ENCODE data around the gene HEPACAM2.

Gene HEPACAM2

DNA sequence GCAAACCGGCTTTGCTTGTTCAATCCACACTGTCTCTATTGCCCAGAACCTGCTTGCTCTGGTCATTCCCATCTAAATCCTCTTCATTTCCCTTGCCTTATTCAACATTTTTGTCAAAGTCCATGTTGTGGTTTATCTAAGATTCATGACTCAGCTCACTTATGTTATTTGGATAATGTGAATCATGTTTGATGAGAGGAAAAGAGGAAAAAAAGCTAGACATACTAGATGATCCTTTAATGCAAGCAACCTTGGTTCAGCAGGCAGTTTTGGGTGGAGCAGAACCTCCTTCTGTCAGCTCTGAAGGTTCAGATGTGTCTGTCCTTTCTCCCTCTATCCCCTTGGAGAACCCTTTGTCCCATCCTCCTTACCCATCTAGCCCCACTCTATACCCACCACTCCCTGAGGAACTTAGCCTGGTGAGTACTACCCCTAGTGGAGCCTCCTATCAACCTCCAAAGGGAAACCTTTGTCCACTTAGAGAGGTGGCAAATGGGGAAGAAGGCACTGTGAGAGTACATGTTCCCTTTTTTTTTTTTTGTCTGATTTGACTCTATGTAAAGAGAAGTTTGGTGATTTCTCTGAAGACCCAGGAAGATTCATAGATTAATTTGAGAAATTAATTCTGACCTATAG is 76.0 kb downstream of the HEPACAM2 start:
- TF ChIP-seq TAF1 (IDR thresholded peaks at IDR 0.05; ENCODE audit: borderline replicate concordance, insufficient read depth, low read length) (no peak), POLR2AphosphoS5 (IDR thresholded peaks at IDR 0.05; ENCODE audit: low read depth, low read length) (no peak), FOXP2 (optimal IDR thresholded peaks at IDR 0.05; ENCODE audit: borderline replicate concordance, extremely low read depth, extremely low read length, insufficient read depth) (no peak), SIN3A (IDR thresholded peaks at IDR 0.05; ENCODE audit: borderline replicate concordance, insufficient read depth, low read length) (no peak), REST (IDR thresholded peaks at IDR 0.05; ENCODE audit: insufficient read depth in 1 of 2, low read depth in 2 of 2, low read length in 2 of 2) (no peak)

DNA sequence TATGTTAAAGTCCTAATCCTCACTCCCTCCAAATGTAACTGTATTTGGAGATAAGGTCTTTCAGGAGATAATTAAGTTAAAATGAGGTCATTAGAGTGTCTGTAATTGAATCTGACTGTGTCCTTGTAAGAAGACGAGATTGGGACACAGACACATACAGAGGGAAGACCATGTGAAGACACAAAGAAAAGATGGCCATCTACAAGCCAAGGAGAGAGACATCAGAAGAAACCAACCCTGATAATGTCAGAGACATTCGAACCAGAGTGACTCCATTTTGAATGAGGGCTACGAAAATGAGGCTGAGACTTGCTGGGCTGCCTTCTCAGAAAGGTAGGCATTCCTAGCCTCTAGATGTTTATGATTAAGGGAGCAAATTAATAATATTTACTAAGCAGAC is 77.5 kb downstream of the HEPACAM2 start:
- TF ChIP-seq POLR2AphosphoS5 (IDR thresholded peaks at IDR 0.05; ENCODE audit: low read depth, low read length) (no peak), SIN3A (IDR thresholded peaks at IDR 0.05; ENCODE audit: borderline replicate concordance, insufficient read depth, low read length) (no peak), REST (IDR thresholded peaks at IDR 0.05; ENCODE audit: insufficient read depth in 1 of 2, low read depth in 2 of 2, low read length in 2 of 2) (no peak), TAF1 (IDR thresholded peaks at IDR 0.05; ENCODE audit: borderline replicate concordance, insufficient read depth, low read length) (no peak), FOXP2 (optimal IDR thresholded peaks at IDR 0.05; ENCODE audit: borderline replicate concordance, extremely low read depth, extremely low read length, insufficient read depth) (no peak)

DNA sequence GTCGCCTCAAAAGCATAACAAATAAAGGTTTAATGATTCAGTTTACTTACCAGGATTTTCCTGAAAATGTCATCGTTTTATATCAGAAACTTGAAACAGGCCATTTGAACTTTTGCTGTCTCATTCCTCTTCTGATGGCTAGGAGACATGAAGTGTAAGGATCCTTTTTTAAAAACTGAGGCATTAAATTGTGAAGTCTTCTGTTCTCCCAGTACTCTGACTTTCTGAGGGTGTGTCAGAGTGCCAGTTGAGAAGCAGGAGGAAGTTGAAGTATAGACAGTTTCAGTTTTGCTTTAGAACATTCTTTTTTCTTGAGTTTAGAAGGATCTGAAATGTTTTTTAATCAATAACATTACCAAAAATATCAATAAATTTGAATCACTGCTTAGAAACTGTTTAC is 78.1 kb downstream of the HEPACAM2 start, which contains the start of gene SAMD9L:
TSS of gene SAMD9L (minus strand) at position 242 of the 400 bp plus-strand sequence. CDS start 12,414 bp downstream, outside the sequence.
- TF ChIP-seq FOXP2 (optimal IDR thresholded peaks at IDR 0.05; ENCODE audit: borderline replicate concordance, extremely low read depth, extremely low read length, insufficient read depth): no peak
- no peak for TF ChIP-seq REST (IDR thresholded peaks at IDR 0.05; ENCODE audit: insufficient read depth in 1 of 2, low read depth in 2 of 2, low read length in 2 of 2)
- no peak for TF ChIP-seq TAF1 (IDR thresholded peaks at IDR 0.05; ENCODE audit: borderline replicate concordance, insufficient read depth, low read length)
- TF ChIP-seq SIN3A (IDR thresholded peaks at IDR 0.05; ENCODE audit: borderline replicate concordance, insufficient read depth, low read length): no peak
- TF ChIP-seq POLR2AphosphoS5 (IDR thresholded peaks at IDR 0.05; ENCODE audit: low read depth, low read length): no peak

DNA sequence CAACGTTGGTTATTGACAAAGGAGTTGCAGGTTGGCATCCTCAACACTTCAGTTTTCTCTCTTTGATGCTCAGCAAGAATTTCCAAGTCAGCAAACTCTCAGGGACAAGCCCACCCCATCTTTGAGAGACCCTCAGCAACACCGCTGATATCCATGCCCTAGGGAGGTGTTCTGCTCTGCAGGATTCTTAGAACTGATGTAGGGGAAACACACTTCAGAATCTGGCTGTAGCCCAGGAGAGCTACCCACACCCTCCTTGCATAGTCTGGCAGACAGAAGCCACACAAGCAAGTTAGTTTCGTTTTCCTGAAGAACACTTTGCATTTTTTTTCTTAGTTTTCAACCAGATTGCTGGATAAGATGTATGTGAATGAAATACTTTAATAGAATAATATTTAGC is 78.9 kb downstream of the HEPACAM2 start:
- TF ChIP-seq TAF1 (IDR thresholded peaks at IDR 0.05; ENCODE audit: borderline replicate concordance, insufficient read depth, low read length): no peak
- TF ChIP-seq SIN3A (IDR thresholded peaks at IDR 0.05; ENCODE audit: borderline replicate concordance, insufficient read depth, low read length): no peak
- no peak for TF ChIP-seq FOXP2 (optimal IDR thresholded peaks at IDR 0.05; ENCODE audit: borderline replicate concordance, extremely low read depth, extremely low read length, insufficient read depth)
- no peak for TF ChIP-seq REST (IDR thresholded peaks at IDR 0.05; ENCODE audit: insufficient read depth in 1 of 2, low read depth in 2 of 2, low read length in 2 of 2)
- TF ChIP-seq POLR2AphosphoS5 (IDR thresholded peaks at IDR 0.05; ENCODE audit: low read depth, low read length): no peak

All from PFSK-1 (cell line).